NB4 (cell line): ENCODE data around the gene OSR1.

ENCODE experiments used
- MYC ChIP-seq: IDR thresholded peaks from 2 replicates; pipeline ENCODE4 v1.6.1; 2011; ENCODE audit warnings: low read depth, low read length
- POLR2A ChIP-seq: IDR thresholded peaks from 2 replicates; pipeline ENCODE4 v1.6.1; 2011; ENCODE audit warnings: mild to moderate bottlenecking; ENCODE audit not compliant: insufficient read length; ENCODE audit errors: extremely low read depth
- TF ChIP-seq, protein P1 (sequence below): IDR thresholded peaks from one replicate; pipeline ENCODE4 v1.5.1; 2012; ENCODE audit warnings: low read depth, low read length

- TF ChIP-seq MYC (no peak), POLR2A (no peak)
- TF ChIP-seq, protein P1, sequence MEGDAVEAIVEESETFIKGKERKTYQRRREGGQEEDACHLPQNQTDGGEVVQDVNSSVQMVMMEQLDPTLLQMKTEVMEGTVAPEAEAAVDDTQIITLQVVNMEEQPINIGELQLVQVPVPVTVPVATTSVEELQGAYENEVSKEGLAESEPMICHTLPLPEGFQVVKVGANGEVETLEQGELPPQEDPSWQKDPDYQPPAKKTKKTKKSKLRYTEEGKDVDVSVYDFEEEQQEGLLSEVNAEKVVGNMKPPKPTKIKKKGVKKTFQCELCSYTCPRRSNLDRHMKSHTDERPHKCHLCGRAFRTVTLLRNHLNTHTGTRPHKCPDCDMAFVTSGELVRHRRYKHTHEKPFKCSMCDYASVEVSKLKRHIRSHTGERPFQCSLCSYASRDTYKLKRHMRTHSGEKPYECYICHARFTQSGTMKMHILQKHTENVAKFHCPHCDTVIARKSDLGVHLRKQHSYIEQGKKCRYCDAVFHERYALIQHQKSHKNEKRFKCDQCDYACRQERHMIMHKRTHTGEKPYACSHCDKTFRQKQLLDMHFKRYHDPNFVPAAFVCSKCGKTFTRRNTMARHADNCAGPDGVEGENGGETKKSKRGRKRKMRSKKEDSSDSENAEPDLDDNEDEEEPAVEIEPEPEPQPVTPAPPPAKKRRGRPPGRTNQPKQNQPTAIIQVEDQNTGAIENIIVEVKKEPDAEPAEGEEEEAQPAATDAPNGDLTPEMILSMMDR: no peak
Measured at GRCh38 chr2:19355931-19356544, 2.4 kb downstream of the OSR1 start.
